SK-N-SH treated with all-trans-retinoic acid at 6 μM for 48 hours (cell line): Measurements from ENCODE around the gene KIFC1.

Source experiments
- ATAC-seq: fragments of 200-7000 bp; cut with Tn5 transposase; 3 replicates; pipeline ENCODE4 v1.9.1; 2020; ENCODE audit warnings: mild to moderate bottlenecking, moderate library complexity
- BACH2 ChIP-seq: fragments of 250-450 bp; sonication (Bioruptor Pico); IDR thresholded peaks from 2 replicates; pipeline ENCODE4 v1.9.0; 2021; ENCODE audit warnings: mild to moderate bottlenecking, borderline replicate concordance
- CSDC2 ChIP-seq: fragments of 250-450 bp; sonication (Bioruptor Pico); IDR thresholded peaks from 2 replicates; pipeline ENCODE4 v1.5.0; 2020; ENCODE audit warnings: mild to moderate bottlenecking, moderate library complexity
- ESRRG ChIP-seq: fragments of 250-450 bp; sonication (Bioruptor Pico); IDR thresholded peaks from 2 replicates; pipeline ENCODE4 v1.6.1; 2021; ENCODE audit warnings: mild to moderate bottlenecking
- GLIS3 ChIP-seq: fragments of 250-450 bp; sonication (Bioruptor Pico); IDR thresholded peaks from 2 replicates; pipeline ENCODE4 v1.5.0; 2020; ENCODE audit warnings: mild to moderate bottlenecking, moderate library complexity
- ISL1 ChIP-seq: fragments of 250-450 bp; sonication (Bioruptor Pico); IDR thresholded peaks from 2 replicates; pipeline ENCODE4 v2.1.2; 2022; ENCODE audit warnings: mild to moderate bottlenecking, moderate library complexity
- OSR1 ChIP-seq: fragments of 250-450 bp; sonication (Bioruptor Pico); IDR thresholded peaks from 2 replicates; pipeline ENCODE4 v1.8.0; 2022; ENCODE audit warnings: moderate library complexity, mild to moderate bottlenecking, inconsistent platforms
- PPARA ChIP-seq: fragments of 250-450 bp; sonication (Bioruptor Pico); IDR thresholded peaks from 2 replicates; pipeline ENCODE4 v1.5.0; 2020; ENCODE audit warnings: mild to moderate bottlenecking, borderline replicate concordance
- RARB ChIP-seq: fragments of 250-450 bp; sonication (Bioruptor Pico); IDR thresholded peaks from 2 replicates; pipeline ENCODE4 v1.8.0; 2021; ENCODE audit warnings: mild to moderate bottlenecking, moderate library complexity
- SNAI2 ChIP-seq: fragments of 250-450 bp; sonication (Bioruptor Pico); IDR thresholded peaks from 2 replicates; pipeline ENCODE4 v1.5.0; 2020; ENCODE audit warnings: mild to moderate bottlenecking, moderate library complexity
- TSHZ2 ChIP-seq: fragments of 250-450 bp; sonication (Bioruptor Pico); IDR thresholded peaks from 2 replicates; pipeline ENCODE4 v1.5.0; 2020; ENCODE audit warnings: mild to moderate bottlenecking, moderate library complexity
- ZC3H10 ChIP-seq: fragments of 250-450 bp; sonication (Bioruptor Pico); IDR thresholded peaks from 2 replicates; pipeline ENCODE4 v1.5.1; 2021; ENCODE audit warnings: mild to moderate bottlenecking, moderate library complexity
- ZFP3 ChIP-seq: fragments of 250-450 bp; sonication (Bioruptor Pico); IDR thresholded peaks from 2 replicates; pipeline ENCODE4 v1.5.0; 2020; ENCODE audit warnings: mild to moderate bottlenecking, moderate library complexity
- ZFP30 ChIP-seq: fragments of 450-650 bp; formaldehyde crosslinking; IDR thresholded peaks from 2 replicates; pipeline ENCODE4 v1.5.0; 2022; ENCODE audit warnings: mild to moderate bottlenecking, moderate library complexity
- ZNF565 ChIP-seq: fragments of 450-650 bp; formaldehyde crosslinking; conservative IDR thresholded peaks from 2 replicates; pipeline ENCODE4 v1.5.0; 2020; ENCODE audit warnings: low read depth, mild to moderate bottlenecking, moderate library complexity
- ZNF70 ChIP-seq: fragments of 450-650 bp; formaldehyde crosslinking; IDR thresholded peaks from 2 replicates; pipeline ENCODE4 v1.5.0; 2020; ENCODE audit warnings: mild to moderate bottlenecking, moderate library complexity
- ZNF8 ChIP-seq: fragments of 450-650 bp; formaldehyde crosslinking; IDR thresholded peaks from 2 replicates; pipeline ENCODE4 v1.5.0; 2020; ENCODE audit warnings: mild to moderate bottlenecking, moderate library complexity
- TF ChIP-seq, protein P1 (sequence below): fragments of 250-450 bp; sonication (Bioruptor Pico); IDR thresholded peaks from 2 replicates; pipeline ENCODE4 v1.8.0; 2020; ENCODE audit warnings: mild to moderate bottlenecking, moderate library complexity, borderline replicate concordance
- TF ChIP-seq, protein P2 (sequence below): fragments of 250-450 bp; sonication (Bioruptor Pico); IDR thresholded peaks from 2 replicates; pipeline ENCODE4 v1.5.1; 2021; ENCODE audit warnings: mild to moderate bottlenecking, moderate library complexity
- TF ChIP-seq, protein P3 (sequence below): fragments of 250-450 bp; sonication (Bioruptor Pico); IDR thresholded peaks from 2 replicates; pipeline ENCODE4 v1.8.0; 2021; ENCODE audit warnings: low read depth, mild to moderate bottlenecking, moderate library complexity, borderline replicate concordance

Gene KIFC1

GRCh38 chr6:33458676-33459075 is 67.1 kb downstream of the KIFC1 start:
- TF ChIP-seq BACH2 (CRISPR knock-in tag) (no peak), ZFP3 (CRISPR knock-in tag) (no peak), PPARA (CRISPR knock-in tag) (no peak), ZNF565 (CRISPR knock-in tag) (no peak), ZFP30 (CRISPR knock-in tag) (no peak), CSDC2 (CRISPR knock-in tag) (no peak), ZNF70 (CRISPR knock-in tag) (no peak), SNAI2 (no peak), RARB (CRISPR knock-in tag) (no peak), TSHZ2 (no peak), OSR1 (CRISPR knock-in tag) (no peak), ZNF8 (CRISPR knock-in tag) (no peak), ISL1 (CRISPR knock-in tag) (no peak)
- TF ChIP-seq, protein P1, sequence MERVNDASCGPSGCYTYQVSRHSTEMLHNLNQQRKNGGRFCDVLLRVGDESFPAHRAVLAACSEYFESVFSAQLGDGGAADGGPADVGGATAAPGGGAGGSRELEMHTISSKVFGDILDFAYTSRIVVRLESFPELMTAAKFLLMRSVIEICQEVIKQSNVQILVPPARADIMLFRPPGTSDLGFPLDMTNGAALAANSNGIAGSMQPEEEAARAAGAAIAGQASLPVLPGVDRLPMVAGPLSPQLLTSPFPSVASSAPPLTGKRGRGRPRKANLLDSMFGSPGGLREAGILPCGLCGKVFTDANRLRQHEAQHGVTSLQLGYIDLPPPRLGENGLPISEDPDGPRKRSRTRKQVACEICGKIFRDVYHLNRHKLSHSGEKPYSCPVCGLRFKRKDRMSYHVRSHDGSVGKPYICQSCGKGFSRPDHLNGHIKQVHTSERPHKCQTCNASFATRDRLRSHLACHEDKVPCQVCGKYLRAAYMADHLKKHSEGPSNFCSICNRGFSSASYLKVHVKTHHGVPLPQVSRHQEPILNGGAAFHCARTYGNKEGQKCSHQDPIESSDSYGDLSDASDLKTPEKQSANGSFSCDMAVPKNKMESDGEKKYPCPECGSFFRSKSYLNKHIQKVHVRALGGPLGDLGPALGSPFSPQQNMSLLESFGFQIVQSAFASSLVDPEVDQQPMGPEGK, result no peak
- TF ChIP-seq, protein P2, sequence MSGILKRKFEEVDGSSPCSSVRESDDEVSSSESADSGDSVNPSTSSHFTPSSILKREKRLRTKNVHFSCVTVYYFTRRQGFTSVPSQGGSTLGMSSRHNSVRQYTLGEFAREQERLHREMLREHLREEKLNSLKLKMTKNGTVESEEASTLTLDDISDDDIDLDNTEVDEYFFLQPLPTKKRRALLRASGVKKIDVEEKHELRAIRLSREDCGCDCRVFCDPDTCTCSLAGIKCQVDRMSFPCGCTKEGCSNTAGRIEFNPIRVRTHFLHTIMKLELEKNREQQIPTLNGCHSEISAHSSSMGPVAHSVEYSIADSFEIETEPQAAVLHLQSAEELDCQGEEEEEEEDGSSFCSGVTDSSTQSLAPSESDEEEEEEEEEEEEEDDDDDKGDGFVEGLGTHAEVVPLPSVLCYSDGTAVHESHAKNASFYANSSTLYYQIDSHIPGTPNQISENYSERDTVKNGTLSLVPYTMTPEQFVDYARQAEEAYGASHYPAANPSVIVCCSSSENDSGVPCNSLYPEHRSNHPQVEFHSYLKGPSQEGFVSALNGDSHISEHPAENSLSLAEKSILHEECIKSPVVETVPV (CRISPR knock-in tag), result no peak
- ATAC-seq, result no peak

DNA sequence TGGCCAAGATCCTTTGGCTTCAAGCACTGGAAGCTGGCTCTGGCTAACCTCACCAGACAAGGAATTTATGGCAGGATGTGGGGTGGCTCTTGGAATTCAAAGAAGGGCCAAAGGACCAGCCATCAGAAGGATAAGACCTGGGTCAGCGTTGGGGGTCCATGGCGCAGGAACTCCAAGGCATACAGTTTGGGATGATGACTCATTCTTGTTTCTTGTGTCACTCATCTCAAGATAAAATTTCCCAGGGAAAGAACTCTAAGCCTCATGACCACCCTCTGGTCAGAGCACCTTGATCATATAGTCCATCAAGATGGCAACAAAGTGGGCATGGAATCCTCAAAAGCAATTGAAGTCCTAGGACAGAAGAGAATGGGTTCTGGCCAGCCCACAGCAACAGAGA is 67.6 kb downstream of the KIFC1 start:
- no peak for ATAC-seq
- no peak for TF ChIP-seq ISL1 (CRISPR knock-in tag)
- TF ChIP-seq RARB (CRISPR knock-in tag), result no peak
- no peak for TF ChIP-seq GLIS3 (CRISPR knock-in tag)
- TF ChIP-seq, protein P3, sequence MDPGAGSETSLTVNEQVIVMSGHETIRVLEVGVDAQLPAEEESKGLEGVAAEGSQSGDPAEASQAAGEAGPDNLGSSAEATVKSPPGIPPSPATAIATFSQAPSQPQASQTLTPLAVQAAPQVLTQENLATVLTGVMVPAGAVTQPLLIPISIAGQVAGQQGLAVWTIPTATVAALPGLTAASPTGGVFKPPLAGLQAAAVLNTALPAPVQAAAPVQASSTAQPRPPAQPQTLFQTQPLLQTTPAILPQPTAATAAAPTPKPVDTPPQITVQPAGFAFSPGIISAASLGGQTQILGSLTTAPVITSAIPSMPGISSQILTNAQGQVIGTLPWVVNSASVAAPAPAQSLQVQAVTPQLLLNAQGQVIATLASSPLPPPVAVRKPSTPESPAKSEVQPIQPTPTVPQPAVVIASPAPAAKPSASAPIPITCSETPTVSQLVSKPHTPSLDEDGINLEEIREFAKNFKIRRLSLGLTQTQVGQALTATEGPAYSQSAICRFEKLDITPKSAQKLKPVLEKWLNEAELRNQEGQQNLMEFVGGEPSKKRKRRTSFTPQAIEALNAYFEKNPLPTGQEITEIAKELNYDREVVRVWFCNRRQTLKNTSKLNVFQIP (CRISPR knock-in tag), result no peak
- TF ChIP-seq ZNF8 (CRISPR knock-in tag), result no peak
- TF ChIP-seq ZC3H10 (CRISPR knock-in tag), result no peak
- TF ChIP-seq, protein P2 (CRISPR knock-in tag), result no peak
- no peak for TF ChIP-seq CSDC2 (CRISPR knock-in tag)
- no peak for TF ChIP-seq PPARA (CRISPR knock-in tag)
- no peak for TF ChIP-seq TSHZ2
- TF ChIP-seq ESRRG (CRISPR knock-in tag), result no peak
- TF ChIP-seq ZNF565 (CRISPR knock-in tag), result no peak
- TF ChIP-seq, all 23 proteins: peak for 0
